PC-9 (cell line): Measurements from ENCODE around the gene DIAPH3.

Experiments used
- CTCF ChIP-seq: fragments of 200-600 bp; sonication (generic); conservative IDR thresholded peaks from 2 replicates; pipeline ENCODE4 v1.6.1; 2017; ENCODE audit warnings: mixed run types, antibody characterized with exemption, mild to moderate bottlenecking, moderate library complexity
- EZH2 ChIP-seq: fragments of 200-600 bp; sonication (generic); IDR thresholded peaks from 2 replicates; pipeline ENCODE4 v1.8.0; 2017; ENCODE audit warnings: antibody characterized with exemption, low read depth

DNA sequence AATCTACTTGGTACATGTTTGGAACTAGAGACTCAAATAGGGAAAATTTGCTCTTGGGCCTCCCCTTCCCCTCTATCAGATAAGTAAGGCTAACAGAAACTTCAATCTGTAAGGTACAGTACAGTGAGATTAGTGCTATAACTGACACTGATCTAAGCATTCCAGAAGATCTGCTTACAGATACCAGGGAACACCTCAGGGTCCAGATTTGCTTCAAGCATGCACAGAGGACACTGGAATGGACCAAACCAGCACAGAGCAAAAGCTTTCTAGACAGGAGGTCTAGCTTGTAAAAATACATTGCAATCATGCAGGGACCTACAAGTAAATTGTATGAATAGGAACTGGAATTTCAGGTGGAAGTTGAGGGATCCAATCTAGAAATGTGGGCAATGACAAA lies 16.4 kb downstream of the DIAPH3 start:
- TF ChIP-seq CTCF (no peak), EZH2 (no peak)
